ENCODE data around the gene M1AP. TPM values are rescaled to one million over a fixed set of nuclear protein-coding genes. Genes with fewer than 3 reads are reported as not detected.

The M1AP gene
- total RNA-seq, 4 donors from 2014 or later, result 0.20 TPM; not detected in 3

DNA sequence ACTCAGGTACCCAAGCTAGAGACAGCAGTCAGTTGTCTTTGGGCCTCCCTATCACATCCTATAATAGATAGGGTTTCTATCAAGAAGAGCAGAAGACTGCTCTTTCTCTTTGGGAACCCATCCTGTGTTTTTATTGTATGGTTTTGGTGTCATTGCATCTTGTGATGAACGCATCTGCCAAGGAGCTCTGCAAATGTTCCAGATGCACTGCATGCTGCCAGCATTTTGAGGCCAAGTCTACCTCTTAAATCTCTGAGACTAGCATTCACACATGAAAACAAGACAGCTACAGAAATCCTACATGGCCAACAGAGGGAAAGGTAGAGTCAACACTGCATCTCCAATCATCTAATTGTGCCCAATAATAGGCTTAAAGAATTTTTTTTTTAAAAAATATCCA is 20.0 kb upstream of the M1AP start:
- TF ChIP-seq, protein P1, sequence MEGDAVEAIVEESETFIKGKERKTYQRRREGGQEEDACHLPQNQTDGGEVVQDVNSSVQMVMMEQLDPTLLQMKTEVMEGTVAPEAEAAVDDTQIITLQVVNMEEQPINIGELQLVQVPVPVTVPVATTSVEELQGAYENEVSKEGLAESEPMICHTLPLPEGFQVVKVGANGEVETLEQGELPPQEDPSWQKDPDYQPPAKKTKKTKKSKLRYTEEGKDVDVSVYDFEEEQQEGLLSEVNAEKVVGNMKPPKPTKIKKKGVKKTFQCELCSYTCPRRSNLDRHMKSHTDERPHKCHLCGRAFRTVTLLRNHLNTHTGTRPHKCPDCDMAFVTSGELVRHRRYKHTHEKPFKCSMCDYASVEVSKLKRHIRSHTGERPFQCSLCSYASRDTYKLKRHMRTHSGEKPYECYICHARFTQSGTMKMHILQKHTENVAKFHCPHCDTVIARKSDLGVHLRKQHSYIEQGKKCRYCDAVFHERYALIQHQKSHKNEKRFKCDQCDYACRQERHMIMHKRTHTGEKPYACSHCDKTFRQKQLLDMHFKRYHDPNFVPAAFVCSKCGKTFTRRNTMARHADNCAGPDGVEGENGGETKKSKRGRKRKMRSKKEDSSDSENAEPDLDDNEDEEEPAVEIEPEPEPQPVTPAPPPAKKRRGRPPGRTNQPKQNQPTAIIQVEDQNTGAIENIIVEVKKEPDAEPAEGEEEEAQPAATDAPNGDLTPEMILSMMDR (IDR thresholded peaks at IDR 0.05 in 4 of 5, conservative IDR thresholded peaks at IDR 0.05 in 1 of 5), result no peak
- TF ChIP-seq POLR2A (IDR thresholded peaks at IDR 0.05), result no peak
- no peak overlapping the region for H3K4me3 ChIP-seq
- intact Hi-C loops (cut with DNase I; ENCODE audit: low total_unique reads), result no loop called here
- no peaks in the 10 kb centered on the region for H3K36me3 ChIP-seq
- no peaks in the 10 kb centered on the region for H3K27me3 ChIP-seq
- no peak overlapping the region for H3K27ac ChIP-seq
- ATAC-seq, result no peak
- no peaks in the 10 kb centered on the region for H3K4me1 ChIP-seq
- H3K9me3 ChIP-seq, result no peaks in the 10 kb centered on the region
- in situ Hi-C loops (cut with MboI; ENCODE audit: low sequenced_read_pairs in 4 of 4), result no loop called here
- DNase-seq, result no peak

DNA sequence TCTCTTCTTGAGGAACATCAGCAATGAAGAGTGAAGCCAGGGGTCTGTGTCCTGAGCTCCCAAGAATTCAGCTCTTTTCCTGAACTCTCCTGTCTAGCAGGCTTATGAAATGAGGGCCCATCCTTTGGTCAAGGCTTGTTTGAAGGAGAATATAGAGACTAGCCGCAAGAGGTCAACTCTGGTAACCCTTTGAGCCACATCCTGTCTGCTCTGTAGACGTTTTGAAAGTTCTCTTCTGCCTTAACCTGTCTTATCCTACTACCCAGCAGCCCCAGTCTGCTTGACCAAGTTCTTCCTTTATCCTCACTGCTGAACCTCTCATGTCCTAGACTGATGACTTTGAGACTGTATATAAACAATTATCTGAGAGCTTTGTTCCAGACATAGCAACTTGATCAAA is 11.3 kb upstream of the M1AP start:
- in situ Hi-C loops (cut with MboI; ENCODE audit: low sequenced_read_pairs in 4 of 4), result no loop called here
- DNase-seq, result no peak
- H3K4me1 ChIP-seq, result peaks cover 6 to 8% of the 10 kb centered on the region in 2 donors
- no peak overlapping the region for H3K27ac ChIP-seq
- intact Hi-C loops (cut with DNase I; ENCODE audit: low total_unique reads), result no loop called here
- no peak for TF ChIP-seq POLR2A (IDR thresholded peaks at IDR 0.05)
- TF ChIP-seq, protein P1 (IDR thresholded peaks at IDR 0.05 in 4 of 5, conservative IDR thresholded peaks at IDR 0.05 in 1 of 5), result no peak
- H3K4me3 ChIP-seq, result no peak overlapping the region
- ATAC-seq, result no peak
- no peaks in the 10 kb centered on the region for H3K36me3 ChIP-seq
- no peaks in the 10 kb centered on the region for H3K9me3 ChIP-seq
- H3K27me3 ChIP-seq, result no peaks in the 10 kb centered on the region

DNA sequence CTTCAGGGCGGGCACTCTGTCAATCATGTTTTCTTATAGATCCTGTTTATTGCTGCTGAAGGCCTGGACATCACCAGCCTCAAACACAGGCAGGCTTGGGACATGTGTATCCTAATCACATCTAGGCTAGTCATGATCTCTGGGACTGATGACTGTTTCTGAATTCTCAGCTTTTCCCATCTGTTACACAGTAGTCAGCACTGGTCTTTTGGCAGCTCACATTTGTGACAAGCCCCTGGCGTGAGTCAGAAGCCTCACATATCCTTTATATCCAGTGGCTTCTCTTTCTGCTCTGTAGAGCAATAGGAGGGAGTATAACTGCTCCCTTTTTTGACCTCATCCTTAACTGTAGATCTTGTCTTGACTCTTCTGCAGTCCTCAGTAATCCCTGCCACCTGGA is 10.4 kb upstream of the M1AP start:
- no peak overlapping the region for H3K27ac ChIP-seq
- no peaks in the 10 kb centered on the region for H3K27me3 ChIP-seq
- TF ChIP-seq, protein P1 (IDR thresholded peaks at IDR 0.05 in 4 of 5, conservative IDR thresholded peaks at IDR 0.05 in 1 of 5), result no peak
- no peak for TF ChIP-seq POLR2A (IDR thresholded peaks at IDR 0.05)
- H3K36me3 ChIP-seq, result no peaks in the 10 kb centered on the region
- peaks cover 6 to 15% of the 10 kb centered on the region in 2 donors for H3K4me1 ChIP-seq
- no peak for DNase-seq
- no peaks in the 10 kb centered on the region for H3K9me3 ChIP-seq
- no peak for ATAC-seq
- H3K4me3 ChIP-seq, result no peak overlapping the region
- intact Hi-C loops (cut with DNase I; ENCODE audit: low total_unique reads), result no loop called here
- in situ Hi-C loops (cut with MboI; ENCODE audit: low sequenced_read_pairs in 4 of 4), result no loop called here

- Histone ChIP-seq H3K4me3 (no peak overlapping the region), H3K27me3 (no peaks in the 10 kb centered on the region), H3K36me3 (no peaks in the 10 kb centered on the region), H3K27ac (no peak overlapping the region), H3K4me1 (peaks cover 6 to 16% of the 10 kb centered on the region in 2 donors), H3K9me3 (no peaks in the 10 kb centered on the region)
- intact Hi-C loops (cut with DNase I; ENCODE audit: low total_unique reads) (no loop called here), in situ Hi-C loops (cut with MboI; ENCODE audit: low sequenced_read_pairs in 4 of 4) (no loop called here)
- ATAC-seq (no peak), DNase-seq (no peak)
- TF ChIP-seq POLR2A (IDR thresholded peaks at IDR 0.05), result no peak
- TF ChIP-seq, protein P1 (IDR thresholded peaks at IDR 0.05 in 4 of 5, conservative IDR thresholded peaks at IDR 0.05 in 1 of 5), result no peak
Observed at GRCh38 chr2:74655579-74655978, 7.4 kb upstream of the M1AP start.

Measured in gastrocnemius medialis (tissue), 4 donors.